BJ (cell line): ENCODE data around the gene CAV3. TPM values are rescaled to one million over a fixed set of nuclear protein-coding genes. Genes with fewer than 3 reads are reported as not detected.

Source experiments
- CTCF ChIA-PET: fragments of 350-600 bp; formaldehyde crosslinking; extraction: SDS; loops from one replicate; lab custom pipeline; 2021; ENCODE audit warnings: antibody characterized with exemption, inconsistent platforms; lab: Yijun Ruan, JAX
- POLR2A ChIA-PET: fragments of 300-600 bp; sonication (Branson Sonifier 250); formaldehyde crosslinking; extraction: SDS; loops from one replicate; lab custom pipeline; 2021; ENCODE audit warnings: antibody characterized with exemption; lab: Charles Lee
- DNase-seq: peaks from one replicate; pipeline ENCODE4 v3.0.0-alpha.2; 2011; ENCODE audit warnings: low read depth
- H3K27me3 ChIP-seq: 2 replicates; pipeline ENCODE4 v1.6.0; 2011; ENCODE audit warnings: low read length; ENCODE audit not compliant: control insufficient read depth, insufficient read depth
- H3K36me3 ChIP-seq: 2 replicates; pipeline ENCODE4 v1.5.1; 2011; ENCODE audit warnings: low read length; ENCODE audit not compliant: control insufficient read depth, insufficient read depth
- H3K4me3 ChIP-seq: 2 replicates; pipeline ENCODE4 v1.5.1; 2011; ENCODE audit warnings: low read depth, mild to moderate bottlenecking, control low read depth, low read length
- polyA plus RNA-seq: library from polyadenylated mRNA; depleted of rRNA; stranded (reverse); fragments of >200 nt; gene quantifications from 2 replicates; pipeline ENCODE4 v1.2.3, GENCODE V29; 2011
- TF ChIP-seq, protein P1 (sequence below): IDR thresholded peaks from 2 replicates; pipeline ENCODE4 v1.5.1; 2011; ENCODE audit warnings: low read depth, mild to moderate bottlenecking, control low read depth, inconsistent platforms, low read length, moderate library complexity; ENCODE audit not compliant: insufficient read depth

The CAV3 gene
- polyA plus RNA-seq, 1 experiment: 0.05 TPM

GRCh38 chr3:8752832-8753231 is 19.2 kb downstream of the CAV3 start:
- no peak for DNase-seq
- TF ChIP-seq, protein P1, sequence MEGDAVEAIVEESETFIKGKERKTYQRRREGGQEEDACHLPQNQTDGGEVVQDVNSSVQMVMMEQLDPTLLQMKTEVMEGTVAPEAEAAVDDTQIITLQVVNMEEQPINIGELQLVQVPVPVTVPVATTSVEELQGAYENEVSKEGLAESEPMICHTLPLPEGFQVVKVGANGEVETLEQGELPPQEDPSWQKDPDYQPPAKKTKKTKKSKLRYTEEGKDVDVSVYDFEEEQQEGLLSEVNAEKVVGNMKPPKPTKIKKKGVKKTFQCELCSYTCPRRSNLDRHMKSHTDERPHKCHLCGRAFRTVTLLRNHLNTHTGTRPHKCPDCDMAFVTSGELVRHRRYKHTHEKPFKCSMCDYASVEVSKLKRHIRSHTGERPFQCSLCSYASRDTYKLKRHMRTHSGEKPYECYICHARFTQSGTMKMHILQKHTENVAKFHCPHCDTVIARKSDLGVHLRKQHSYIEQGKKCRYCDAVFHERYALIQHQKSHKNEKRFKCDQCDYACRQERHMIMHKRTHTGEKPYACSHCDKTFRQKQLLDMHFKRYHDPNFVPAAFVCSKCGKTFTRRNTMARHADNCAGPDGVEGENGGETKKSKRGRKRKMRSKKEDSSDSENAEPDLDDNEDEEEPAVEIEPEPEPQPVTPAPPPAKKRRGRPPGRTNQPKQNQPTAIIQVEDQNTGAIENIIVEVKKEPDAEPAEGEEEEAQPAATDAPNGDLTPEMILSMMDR: no peak
- CTCF ChIA-PET: interaction anchor here (0.6 to 1.9 kb wide), 3 partner anchors 13 to 130 kb away, joined by 3 to 8 read pairs (median 3); no protein-coding TSS in a partner anchor
- Histone ChIP-seq H3K27me3 (no peaks in the 10 kb centered on the region), H3K36me3 (peaks cover 30% of the 10 kb centered on the region), H3K4me3 (no peak overlapping the region)
- POLR2A ChIA-PET: no interaction called here

GRCh38 chr3:8755097-8755496 is 21.5 kb downstream of the CAV3 start:
- H3K27me3 ChIP-seq: no peaks in the 10 kb centered on the region
- no peak overlapping the region for H3K4me3 ChIP-seq
- H3K36me3 ChIP-seq: peaks cover 27% of the 10 kb centered on the region
- POLR2A ChIA-PET: no interaction called here
- no peak for DNase-seq
- CTCF ChIA-PET: interaction anchor here (0.8 to 1.1 kb wide), 3 partner anchors 11 to 94 kb away, joined by 4 to 5 read pairs (median 4); no protein-coding TSS in a partner anchor
- TF ChIP-seq, protein P1: no peak

GRCh38 chr3:8755564-8756237 is 22.1 kb downstream of the CAV3 start:
- no peak overlapping the region for H3K4me3 ChIP-seq
- DNase-seq: no peak
- TF ChIP-seq, protein P1: peak; percentile 47
- peaks cover 22% of the 10 kb centered on the region for H3K36me3 ChIP-seq
- CTCF ChIA-PET: interaction anchor here (0.5 to 1.2 kb wide), 6 partner anchors 10 to 95 kb away, joined by 3 to 5 read pairs (median 4); no protein-coding TSS in a partner anchor
- POLR2A ChIA-PET: no interaction called here
- no peaks in the 10 kb centered on the region for H3K27me3 ChIP-seq

GRCh38 chr3:8756671-8757070 is 23.1 kb downstream of the CAV3 start:
- Histone ChIP-seq H3K4me3 (no peak overlapping the region), H3K36me3 (peaks cover 27% of the 10 kb centered on the region), H3K27me3 (no peaks in the 10 kb centered on the region)
- DNase-seq: no peak
- ChIA-PET POLR2A (no interaction called here), CTCF (interaction anchor here (1.2 kb wide), 2 partner anchors 9 to 14 kb away, joined by 3 to 4 read pairs; no protein-coding TSS in a partner anchor)
- TF ChIP-seq, protein P1: no peak
